Thymus (tissue), 11 donors: ENCODE results near the gene SH3PXD2A. TPM values are rescaled to one million over a fixed set of nuclear protein-coding genes. Genes with fewer than 3 reads are reported as not detected.
A peak's percentile ranks its signal among the peaks of the same experiment; 100 is the strongest.
"Not testable (repeated sequence)": the region's sequence is repeated elsewhere in the genome, so short reads cannot be mapped to it uniquely, and the experiment has no call there.

Source experiments
- DNase-seq, 9 donors: peaks; one replicate each; pipeline ENCODE4 v3.0.0-alpha.2; 2013; ENCODE audit warnings: low spot score in 9 of 9, low read depth in 6 of 9, missing footprints in 1 of 9
- H3K27ac ChIP-seq, 2 donors: one replicate each; pipeline ENCODE4 v1.5.1; 2013; ENCODE audit warnings: control low read depth in 1 of 2, low read depth in 1 of 2, low read length in 1 of 2, mild to moderate bottlenecking in 1 of 2, moderate library complexity in 1 of 2
- H3K27me3 ChIP-seq, 2 donors: one replicate each; pipeline ENCODE4 v1.5.1; 2013; ENCODE audit warnings: low read length in 1 of 2; ENCODE audit not compliant: control insufficient read depth in 2 of 2, insufficient read depth in 1 of 2
- H3K36me3 ChIP-seq, 2 donors: one replicate each; pipeline ENCODE4 v1.5.1; 2013; ENCODE audit warnings: low read length in 1 of 2, mild to moderate bottlenecking in 1 of 2, moderate library complexity in 1 of 2; ENCODE audit not compliant: control insufficient read depth in 2 of 2, insufficient read depth in 2 of 2
- H3K4me1 ChIP-seq, 2 donors: one replicate each; pipeline ENCODE4 v1.5.1; 2013; ENCODE audit warnings: low read length in 2 of 2; ENCODE audit not compliant: control insufficient read depth in 2 of 2, insufficient read depth in 2 of 2
- H3K4me3 ChIP-seq, 2 donors: one replicate each; pipeline ENCODE4 v1.5.1; 2013; ENCODE audit warnings: low read length in 2 of 2, control low read depth in 1 of 2, mild to moderate bottlenecking in 1 of 2
- H3K9me3 ChIP-seq, 2 donors: one replicate each; pipeline ENCODE4 v1.5.1; 2013; ENCODE audit warnings: low read length in 1 of 2, mild to moderate bottlenecking in 1 of 2; ENCODE audit not compliant: control insufficient read depth in 2 of 2, insufficient read depth in 1 of 2
- WGBS: extraction: QIAGEN DNeasy Blood & Tissue Kit; methylation state at CpG from one replicate; pipeline ENCODE4 v1.1.7; 2013; 5-methylcytosine and 5-hydroxymethylcytosine counted together
- polyA plus RNA-seq: library from polyadenylated mRNA; stranded (reverse); fragments of 200-250 nt; gene quantifications from one replicate; pipeline ENCODE4 v1.2.3, GENCODE V29; 2013
- total RNA-seq: library from RNA; stranded (reverse); fragments of 120-200 nt; gene quantifications from one replicate; pipeline ENCODE4 v1.2.4, GENCODE V29; 2013
- donor health status: healthy.

SH3PXD2A gene
- total and polyA plus RNA-seq, 2 donors, result 3.8 to 9.5 TPM

- not testable (repeated sequence) for H3K4me3 ChIP-seq, H3K36me3 ChIP-seq, H3K9me3 ChIP-seq, DNase-seq, H3K27ac ChIP-seq, H3K27me3 ChIP-seq, H3K4me1 ChIP-seq
- 95% methylated on average over 3 of the region's 3 CpGs for WGBS
Observed at GRCh38 chr10:103662704-103663103, 192.7 kb downstream of the SH3PXD2A start.

GRCh38 chr10:103661198-103661950 lies 194.0 kb downstream of the SH3PXD2A start:
- peaks cover 6 to 7% of the 10 kb centered on the region in 2 donors for H3K4me1 ChIP-seq
- H3K27me3 ChIP-seq, result no peaks in the 10 kb centered on the region
- no peaks in the 10 kb centered on the region for H3K9me3 ChIP-seq
- DNase-seq, result peak in 4 of 9 donors; percentile 13 to 63 (median 25)
- 82% methylated on average over 48 of the region's 48 CpGs for whole genome bisulfite sequencing
- peak overlapping the region; percentile 18 to 63 for H3K4me3 ChIP-seq
- H3K27ac ChIP-seq, result peak overlapping the region; percentile 67 to 85
- peaks cover 0 to 3% of the 10 kb centered on the region in 2 donors for H3K36me3 ChIP-seq

- Histone ChIP-seq H3K4me3 (peak overlapping the region; percentile 54 to 63), H3K9me3 (no peaks in the 10 kb centered on the region), H3K4me1 (peaks cover 6 to 7% of the 10 kb centered on the region in 2 donors), H3K27me3 (no peaks in the 10 kb centered on the region), H3K36me3 (peaks cover 0 to 3% of the 10 kb centered on the region in 2 donors), H3K27ac (peak overlapping the region; percentile 55 to 85)
- peak in 1 of 9 donors; percentile 9 for DNase-seq
- WGBS, result 53% methylated on average over 42 of the region's 42 CpGs
Observed at GRCh38 chr10:103660364-103661197, 194.8 kb downstream of the SH3PXD2A start.

GRCh38 chr10:103659674-103660363 lies 195.6 kb downstream of the SH3PXD2A start:
- Histone ChIP-seq H3K27ac (peak overlapping the region in 1 of 2 donors; percentile 64), H3K4me1 (peaks cover 6 to 7% of the 10 kb centered on the region in 2 donors), H3K27me3 (no peaks in the 10 kb centered on the region), H3K9me3 (no peaks in the 10 kb centered on the region), H3K4me3 (peak overlapping the region; percentile 54 to 63), H3K36me3 (peaks cover 0 to 3% of the 10 kb centered on the region in 2 donors)
- DNase-seq, result peak; percentile 33 to 81 (median 43)
- WGBS, result 51% methylated on average over 11 of the region's 11 CpGs

- H3K27ac ChIP-seq, result peak overlapping the region in 1 of 2 donors; percentile 2
- H3K4me1 ChIP-seq, result peaks cover 6 to 7% of the 10 kb centered on the region in 2 donors
- 97% methylated on average over 4 of the region's 4 CpGs for WGBS
Observed at GRCh38 chr10:103658049-103658577, 197.3 kb downstream of the SH3PXD2A start.

GRCh38 chr10:103657061-103657591 lies 198.2 kb downstream of the SH3PXD2A start:
- Histone ChIP-seq H3K9me3 (no peaks in the 10 kb centered on the region), H3K27me3 (no peaks in the 10 kb centered on the region), H3K27ac (no peak overlapping the region), H3K36me3 (peaks cover 0 to 3% of the 10 kb centered on the region in 2 donors), H3K4me1 (peaks cover 6 to 7% of the 10 kb centered on the region in 2 donors), H3K4me3 (no peak overlapping the region)
- DNase-seq, result no peak
- 97% methylated on average over 4 of the region's 4 CpGs for WGBS

More at GRCh38 chr10:103658049-103658577, 197.3 kb downstream of the SH3PXD2A start:
- Histone ChIP-seq H3K4me3 (no peak overlapping the region), H3K36me3 (peaks cover 0 to 3% of the 10 kb centered on the region in 2 donors), H3K27me3 (no peaks in the 10 kb centered on the region), H3K9me3 (no peaks in the 10 kb centered on the region)
- DNase-seq, result no peak

- Histone ChIP-seq H3K4me3 (no peak overlapping the region), H3K27me3 (no peaks in the 10 kb centered on the region), H3K9me3 (no peaks in the 10 kb centered on the region), H3K27ac (no peak overlapping the region), H3K4me1 (peaks cover 6 to 8% of the 10 kb centered on the region in 2 donors), H3K36me3 (peaks cover 0 to 3% of the 10 kb centered on the region in 2 donors)
- DNase-seq, result no peak
- WGBS, result 87% methylated on average over 4 of the region's 4 CpGs
Observed at GRCh38 chr10:103654925-103655324, 200.5 kb downstream of the SH3PXD2A start.

- Histone ChIP-seq H3K4me1 (peaks cover 0 to 17% of the 10 kb centered on the region in 2 donors), H3K36me3 (no peaks in the 10 kb centered on the region), H3K4me3 (no peak overlapping the region), H3K27me3 (no peaks in the 10 kb centered on the region), H3K9me3 (no peaks in the 10 kb centered on the region), H3K27ac (no peak overlapping the region)
- WGBS, result 95% methylated on average over 8 of the region's 8 CpGs
- DNase-seq, result no peak
Observed at GRCh38 chr10:103653581-103654037, 201.8 kb downstream of the SH3PXD2A start.
